ENCODE data around the gene GAS7.

DNA sequence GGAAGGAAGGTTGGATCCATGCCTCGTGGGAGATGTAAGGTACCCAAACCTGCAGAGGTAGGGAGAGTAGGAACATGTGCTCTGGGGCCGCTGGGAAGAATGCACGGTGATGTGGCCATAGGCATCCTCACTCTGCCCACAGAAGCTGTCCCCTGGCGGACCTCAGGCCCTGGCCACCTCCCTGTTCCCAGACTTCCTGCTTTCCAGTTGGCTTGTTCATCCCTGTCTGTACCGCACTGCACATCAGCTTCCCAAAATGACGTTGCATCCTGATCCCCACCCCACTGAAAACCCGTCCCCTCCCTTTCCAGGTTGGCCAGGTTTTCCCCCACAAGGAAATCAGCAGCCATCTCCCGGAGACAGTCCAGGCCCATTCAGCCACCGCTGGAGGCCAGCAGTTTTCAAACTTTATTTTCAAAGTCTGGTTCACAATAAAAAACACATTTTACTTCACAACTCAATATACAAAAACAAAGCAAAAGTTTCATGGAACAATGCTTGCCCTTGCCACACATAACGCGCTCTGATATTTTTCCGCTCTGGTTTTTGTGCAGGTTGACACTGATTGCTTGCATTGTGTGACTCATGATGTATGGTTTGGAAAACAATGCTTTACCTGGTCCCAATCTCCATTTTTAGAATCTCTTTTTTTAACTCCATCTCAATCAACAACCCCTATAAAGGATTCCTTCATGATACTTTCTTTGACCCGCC is 143.0 kb downstream of the GAS7 start:
- TF ChIP-seq, protein P1, sequence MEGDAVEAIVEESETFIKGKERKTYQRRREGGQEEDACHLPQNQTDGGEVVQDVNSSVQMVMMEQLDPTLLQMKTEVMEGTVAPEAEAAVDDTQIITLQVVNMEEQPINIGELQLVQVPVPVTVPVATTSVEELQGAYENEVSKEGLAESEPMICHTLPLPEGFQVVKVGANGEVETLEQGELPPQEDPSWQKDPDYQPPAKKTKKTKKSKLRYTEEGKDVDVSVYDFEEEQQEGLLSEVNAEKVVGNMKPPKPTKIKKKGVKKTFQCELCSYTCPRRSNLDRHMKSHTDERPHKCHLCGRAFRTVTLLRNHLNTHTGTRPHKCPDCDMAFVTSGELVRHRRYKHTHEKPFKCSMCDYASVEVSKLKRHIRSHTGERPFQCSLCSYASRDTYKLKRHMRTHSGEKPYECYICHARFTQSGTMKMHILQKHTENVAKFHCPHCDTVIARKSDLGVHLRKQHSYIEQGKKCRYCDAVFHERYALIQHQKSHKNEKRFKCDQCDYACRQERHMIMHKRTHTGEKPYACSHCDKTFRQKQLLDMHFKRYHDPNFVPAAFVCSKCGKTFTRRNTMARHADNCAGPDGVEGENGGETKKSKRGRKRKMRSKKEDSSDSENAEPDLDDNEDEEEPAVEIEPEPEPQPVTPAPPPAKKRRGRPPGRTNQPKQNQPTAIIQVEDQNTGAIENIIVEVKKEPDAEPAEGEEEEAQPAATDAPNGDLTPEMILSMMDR (IDR thresholded peaks at IDR 0.05; ENCODE audit: insufficient read depth, low read depth, low read length) = no peak
- no peak for TF ChIP-seq EZH2 (IDR thresholded peaks at IDR 0.05; ENCODE audit: insufficient read depth, low read length)
